GM13976 (cell line): ENCODE data around the gene RRAGD.

Source experiments
- DNase-seq: peaks from one replicate; pipeline ENCODE4 v3.0.0; 2012; ENCODE audit warnings: low spot score
- CTCF ChIP-seq: IDR thresholded peaks from 2 replicates; pipeline ENCODE4 v1.5.1; 2012; ENCODE audit warnings: borderline replicate concordance, mild to moderate bottlenecking; ENCODE audit not compliant: insufficient read depth; ENCODE audit errors: extremely low read depth, missing control alignments, control extremely low read depth
- in situ Hi-C: fragments of 300-500 bp; cut with MboI; formaldehyde crosslinking; loops from one replicate; pipeline ENCODE4 v1.12.0; 2022; ENCODE audit warnings: low sequenced_read_pairs, mixed read lengths, inconsistent platforms; ENCODE audit not compliant: unreplicated experiment

Gene RRAGD

DNA sequence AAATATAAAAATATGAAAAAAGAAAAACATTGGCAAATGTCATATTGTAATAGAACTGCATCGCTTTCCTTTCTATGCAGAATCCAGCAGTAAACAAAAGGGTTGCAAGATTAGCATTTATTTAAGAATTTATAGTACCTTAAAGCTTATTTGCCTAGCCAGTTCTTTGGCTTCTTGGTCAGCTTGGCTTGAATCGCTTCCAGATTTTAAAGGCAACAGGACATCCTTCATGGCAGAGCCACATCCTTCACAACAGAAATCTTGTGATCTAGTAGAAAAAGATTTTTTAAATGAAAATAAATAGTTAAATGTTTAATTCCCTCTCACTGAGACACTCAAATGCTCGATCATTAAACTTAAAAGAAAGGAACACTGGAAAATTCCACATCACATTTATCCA, 76.9 kb downstream of the RRAGD start:
- TF ChIP-seq CTCF = no peak
- no peak for DNase-seq
- in situ Hi-C loops = no loop called here

- DNase-seq = no peak
- no peak for TF ChIP-seq CTCF
- in situ Hi-C loops = no loop called here
Measured at GRCh38 chr6:89330910-89331309, 81.2 kb downstream of the RRAGD start.

GRCh38 chr6:89328976-89329375, 83.1 kb downstream of the RRAGD start:
- in situ Hi-C loops = no loop called here
- TF ChIP-seq CTCF = no peak
- DNase-seq = no peak

- in situ Hi-C loops = no loop called here
- DNase-seq = no peak
- no peak for TF ChIP-seq CTCF
Measured at GRCh38 chr6:89324304-89324703, 87.8 kb downstream of the RRAGD start.

GRCh38 chr6:89323511-89323971, 88.5 kb downstream of the RRAGD start:
- no peak for TF ChIP-seq CTCF
- in situ Hi-C loops = no loop called here
- no peak for DNase-seq

GRCh38 chr6:89321131-89321970, 90.7 kb downstream of the RRAGD start:
- DNase-seq = no peak
- TF ChIP-seq CTCF = no peak
- in situ Hi-C loops = no loop called here
